ENCODE results near the gene ZBTB2. TPM values are rescaled to one million over a fixed set of nuclear protein-coding genes. Genes with fewer than 3 reads are reported as not detected.

The ZBTB2 gene
- polyA plus RNA-seq, 2 donors = 4.6 to 5.3 TPM

DNA sequence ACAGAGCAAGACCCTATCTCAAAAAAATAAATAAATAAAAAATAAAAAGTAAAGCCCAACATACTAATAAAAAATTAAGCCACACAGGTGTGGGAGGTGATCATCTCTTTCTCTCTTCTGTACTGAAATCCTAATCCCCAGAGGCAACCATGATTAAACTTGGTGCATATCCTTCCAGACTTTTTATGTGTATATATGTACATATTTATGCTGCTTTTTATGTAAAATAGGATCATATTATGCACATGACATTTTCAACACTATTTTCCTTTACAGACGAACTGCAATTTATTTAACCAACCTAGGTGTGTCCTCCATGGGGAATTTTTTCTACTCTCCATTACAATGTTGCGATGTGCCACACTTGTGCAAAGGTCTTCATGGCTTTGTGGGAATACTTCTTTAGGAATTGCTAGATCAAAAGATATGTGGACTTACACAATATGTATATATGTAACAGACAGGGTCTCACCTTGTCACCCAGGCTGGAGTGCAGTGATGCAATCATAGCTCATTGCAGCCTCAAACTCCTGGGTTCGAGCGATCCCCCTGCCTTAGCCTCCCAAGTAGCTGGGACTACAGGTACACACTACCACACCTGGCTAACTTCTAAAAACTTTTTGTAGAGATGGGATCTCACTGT is 36.9 kb upstream of the ZBTB2 start:
- WGBS, 2 donors = 93 to 94% methylated on average over 4 of the region's 4 CpGs
- Histone ChIP-seq H3K27ac (ENCODE audit: low read depth in 2 of 2, low read length in 1 of 2) (no peak overlapping the region), H3K4me3 (ENCODE audit: low read depth in 1 of 2, low read length in 2 of 2) (no peak overlapping the region), H3K36me3 (ENCODE audit: control insufficient read depth in 2 of 2, insufficient read depth in 2 of 2, low read length in 1 of 2) (peaks cover 7 to 10% of the 10 kb centered on the region in 2 donors), H3K4me1 (ENCODE audit: control insufficient read depth in 2 of 2, insufficient read depth in 2 of 2, low read length in 1 of 2) (peaks cover 0 to 2% of the 10 kb centered on the region in 2 donors), H3K27me3 (ENCODE audit: control insufficient read depth in 1 of 2, insufficient read depth in 2 of 2, low read length in 2 of 2) (no peaks in the 10 kb centered on the region), H3K9me3 (ENCODE audit: control insufficient read depth in 2 of 2, insufficient read depth in 1 of 2, low read depth in 1 of 2, low read length in 1 of 2) (no peaks in the 10 kb centered on the region)

DNA sequence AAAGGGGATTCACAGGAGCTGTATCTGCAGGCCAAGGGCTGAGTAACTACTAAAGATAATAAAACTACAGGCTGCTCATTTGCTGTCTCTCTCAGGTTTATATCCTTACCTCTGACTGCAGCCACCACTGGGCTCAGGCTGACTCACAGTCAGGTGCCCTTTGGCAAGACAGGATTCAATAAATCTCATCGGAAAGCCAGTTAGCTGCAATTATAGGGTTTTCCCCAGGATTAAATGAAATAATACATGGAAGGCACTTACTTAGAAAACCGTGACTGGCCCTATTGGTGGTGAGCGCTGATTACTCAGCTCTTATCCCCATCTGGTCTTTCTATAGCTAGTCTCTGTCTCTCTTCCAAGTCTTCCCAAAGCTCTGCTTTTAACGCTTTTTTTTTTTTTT is 34.2 kb upstream of the ZBTB2 start:
- Histone ChIP-seq H3K27me3 (ENCODE audit: control insufficient read depth in 1 of 2, insufficient read depth in 2 of 2, low read length in 2 of 2) (no peaks in the 10 kb centered on the region), H3K4me3 (ENCODE audit: low read depth in 1 of 2, low read length in 2 of 2) (no peak overlapping the region), H3K4me1 (ENCODE audit: control insufficient read depth in 2 of 2, insufficient read depth in 2 of 2, low read length in 1 of 2) (peaks cover 0 to 2% of the 10 kb centered on the region in 2 donors), H3K9me3 (ENCODE audit: control insufficient read depth in 2 of 2, insufficient read depth in 1 of 2, low read depth in 1 of 2, low read length in 1 of 2) (no peaks in the 10 kb centered on the region), H3K27ac (ENCODE audit: low read depth in 2 of 2, low read length in 1 of 2) (no peak overlapping the region), H3K36me3 (ENCODE audit: control insufficient read depth in 2 of 2, insufficient read depth in 2 of 2, low read length in 1 of 2) (peaks cover 0 to 4% of the 10 kb centered on the region in 2 donors)
- 61 to 76% methylated on average over 4 of the region's 4 CpGs for WGBS, 2 donors

DNA sequence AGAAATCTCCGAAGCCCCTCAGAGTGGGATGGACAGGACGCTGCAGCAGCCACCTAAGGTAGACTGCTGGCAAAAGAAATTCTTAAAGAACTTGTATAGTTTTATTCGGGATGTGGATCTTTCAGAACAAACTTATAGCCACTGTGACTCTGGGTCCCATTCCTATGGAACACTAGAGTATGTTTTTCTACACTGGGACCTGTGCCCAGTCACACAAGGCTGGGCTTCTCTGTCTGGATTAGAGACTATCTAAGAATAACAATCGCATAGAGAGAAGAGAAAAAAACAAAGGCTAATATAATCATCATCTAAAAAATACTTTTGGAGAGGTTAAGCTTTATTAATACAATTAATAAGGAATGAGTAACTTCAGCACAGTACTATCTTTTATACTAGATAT is 31.6 kb upstream of the ZBTB2 start:
- Histone ChIP-seq H3K4me1 (ENCODE audit: control insufficient read depth in 2 of 2, insufficient read depth in 2 of 2, low read length in 1 of 2) (peaks cover 0 to 2% of the 10 kb centered on the region in 2 donors), H3K4me3 (ENCODE audit: low read depth in 1 of 2, low read length in 2 of 2) (no peak overlapping the region), H3K9me3 (ENCODE audit: control insufficient read depth in 2 of 2, insufficient read depth in 1 of 2, low read depth in 1 of 2, low read length in 1 of 2) (no peaks in the 10 kb centered on the region), H3K36me3 (ENCODE audit: control insufficient read depth in 2 of 2, insufficient read depth in 2 of 2, low read length in 1 of 2) (no peaks in the 10 kb centered on the region), H3K27me3 (ENCODE audit: control insufficient read depth in 1 of 2, insufficient read depth in 2 of 2, low read length in 2 of 2) (no peaks in the 10 kb centered on the region), H3K27ac (ENCODE audit: low read depth in 2 of 2, low read length in 1 of 2) (no peak overlapping the region)
- 84 to 87% methylated on average over 4 of the region's 4 CpGs for WGBS, 2 donors

DNA sequence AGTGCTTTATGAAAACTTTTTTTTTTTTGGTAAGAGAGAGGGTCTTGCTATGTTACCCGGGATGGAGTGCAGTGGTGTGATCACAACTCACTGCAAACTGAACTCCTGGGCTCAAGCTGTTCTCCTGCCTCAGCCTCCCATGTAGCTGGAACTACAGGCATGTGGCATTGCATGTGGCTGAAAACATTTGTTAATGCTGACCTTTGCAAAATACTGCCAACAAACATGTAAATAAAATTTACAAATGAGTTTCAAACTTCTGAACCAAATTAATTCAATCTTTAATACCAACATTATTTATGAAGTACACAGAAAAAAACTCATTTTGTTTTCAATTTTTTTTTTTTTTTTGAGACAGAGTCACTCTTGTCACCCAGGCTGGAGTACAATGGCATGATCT is 26.1 kb upstream of the ZBTB2 start:
- H3K9me3 ChIP-seq (ENCODE audit: control insufficient read depth in 2 of 2, insufficient read depth in 1 of 2, low read depth in 1 of 2, low read length in 1 of 2) = no peaks in the 10 kb centered on the region
- no peak overlapping the region for H3K4me3 ChIP-seq (ENCODE audit: low read depth in 1 of 2, low read length in 2 of 2)
- no peaks in the 10 kb centered on the region for H3K27me3 ChIP-seq (ENCODE audit: control insufficient read depth in 1 of 2, insufficient read depth in 2 of 2, low read length in 2 of 2)
- H3K4me1 ChIP-seq (ENCODE audit: control insufficient read depth in 2 of 2, insufficient read depth in 2 of 2, low read length in 1 of 2) = no peaks in the 10 kb centered on the region
- peaks cover 2 to 4% of the 10 kb centered on the region in 2 donors for H3K36me3 ChIP-seq (ENCODE audit: control insufficient read depth in 2 of 2, insufficient read depth in 2 of 2, low read length in 1 of 2)
- WGBS, 2 donors = 86 to 93% methylated on average over 1 of the region's 1 CpG
- no peak overlapping the region for H3K27ac ChIP-seq (ENCODE audit: low read depth in 2 of 2, low read length in 1 of 2)

DNA sequence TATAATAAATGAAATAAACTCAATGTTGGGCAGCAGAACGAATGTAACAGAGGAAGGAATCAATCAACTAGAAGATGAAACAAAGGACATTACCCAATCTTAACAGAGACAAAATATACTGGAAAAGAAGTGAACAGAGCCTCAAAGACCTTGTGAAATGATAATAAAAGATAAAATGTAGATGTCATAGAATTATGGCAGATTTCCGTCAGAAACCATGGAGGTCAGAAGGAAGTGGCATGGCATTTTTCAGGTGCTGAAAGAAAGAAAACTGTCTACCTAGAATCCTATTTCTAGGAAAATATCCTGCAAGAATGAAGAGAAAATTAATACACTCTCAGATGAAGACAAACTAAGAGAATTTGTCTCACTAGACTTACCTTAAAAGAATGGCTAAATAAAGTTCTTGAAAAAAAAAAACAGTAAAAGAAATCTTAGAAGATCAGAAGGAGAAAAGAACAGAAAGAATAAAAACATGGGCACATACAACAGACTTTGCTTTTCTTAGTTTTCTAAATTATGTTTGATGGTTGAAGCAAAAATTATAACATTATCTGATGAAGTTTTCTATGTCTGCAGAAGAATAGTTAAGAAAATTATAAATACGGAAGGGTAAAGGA is 23.4 kb upstream of the ZBTB2 start:
- Histone ChIP-seq H3K36me3 (ENCODE audit: control insufficient read depth in 2 of 2, insufficient read depth in 2 of 2, low read length in 1 of 2) (peaks cover 4 to 8% of the 10 kb centered on the region in 2 donors), H3K4me1 (ENCODE audit: control insufficient read depth in 2 of 2, insufficient read depth in 2 of 2, low read length in 1 of 2) (no peaks in the 10 kb centered on the region), H3K4me3 (ENCODE audit: low read depth in 1 of 2, low read length in 2 of 2) (no peak overlapping the region), H3K27ac (ENCODE audit: low read depth in 2 of 2, low read length in 1 of 2) (no peak overlapping the region), H3K27me3 (ENCODE audit: control insufficient read depth in 1 of 2, insufficient read depth in 2 of 2, low read length in 2 of 2) (no peaks in the 10 kb centered on the region), H3K9me3 (ENCODE audit: control insufficient read depth in 2 of 2, insufficient read depth in 1 of 2, low read depth in 1 of 2, low read length in 1 of 2) (no peaks in the 10 kb centered on the region)
- WGBS, 2 donors = 96% methylated on average over 3 of the region's 3 CpGs

DNA sequence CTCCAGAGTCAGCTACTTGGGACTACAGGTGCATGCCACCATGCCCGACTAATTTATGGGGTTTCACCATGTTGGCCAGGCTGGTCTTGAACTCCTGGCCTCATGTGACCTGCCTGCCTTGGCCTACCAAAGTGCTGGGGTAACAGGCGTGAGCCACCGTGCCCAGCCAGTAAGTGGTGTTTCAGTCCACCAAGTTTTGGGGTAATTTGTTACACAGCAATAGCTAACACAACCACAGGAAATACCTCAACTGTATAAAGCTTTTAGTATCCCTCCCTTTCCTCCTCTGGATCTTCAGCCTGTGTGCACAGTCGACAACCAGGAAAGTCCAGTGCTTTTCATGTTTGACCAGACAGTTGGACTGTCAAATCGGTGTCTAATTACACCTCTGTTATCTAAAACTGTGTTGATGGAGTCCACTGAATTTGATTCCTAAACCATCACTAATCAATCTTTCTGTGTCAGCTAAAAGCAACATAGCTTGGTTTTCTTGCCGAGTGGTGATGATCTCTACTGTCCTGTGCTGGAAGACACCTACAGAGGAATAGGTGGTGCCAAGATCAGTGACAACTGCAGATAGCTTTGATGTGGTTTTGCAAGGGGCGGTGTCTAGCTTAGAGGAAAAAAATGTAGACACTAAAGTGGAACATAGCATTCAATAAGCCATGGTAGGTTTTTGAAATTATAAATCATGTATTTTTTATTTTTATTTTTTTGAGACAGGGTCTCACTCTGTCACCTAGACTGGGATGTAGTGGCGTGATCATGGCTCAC is 22.2 kb upstream of the ZBTB2 start:
- Histone ChIP-seq H3K9me3 (ENCODE audit: control insufficient read depth in 2 of 2, insufficient read depth in 1 of 2, low read depth in 1 of 2, low read length in 1 of 2) (no peaks in the 10 kb centered on the region), H3K36me3 (ENCODE audit: control insufficient read depth in 2 of 2, insufficient read depth in 2 of 2, low read length in 1 of 2) (peaks cover 8 to 9% of the 10 kb centered on the region in 2 donors), H3K27me3 (ENCODE audit: control insufficient read depth in 1 of 2, insufficient read depth in 2 of 2, low read length in 2 of 2) (no peaks in the 10 kb centered on the region), H3K4me1 (ENCODE audit: control insufficient read depth in 2 of 2, insufficient read depth in 2 of 2, low read length in 1 of 2) (no peaks in the 10 kb centered on the region), H3K27ac (ENCODE audit: low read depth in 2 of 2, low read length in 1 of 2) (no peak overlapping the region), H3K4me3 (ENCODE audit: low read depth in 1 of 2, low read length in 2 of 2) (no peak overlapping the region)
- 93 to 94% methylated on average over 8 of the region's 8 CpGs for WGBS, 2 donors

DNA sequence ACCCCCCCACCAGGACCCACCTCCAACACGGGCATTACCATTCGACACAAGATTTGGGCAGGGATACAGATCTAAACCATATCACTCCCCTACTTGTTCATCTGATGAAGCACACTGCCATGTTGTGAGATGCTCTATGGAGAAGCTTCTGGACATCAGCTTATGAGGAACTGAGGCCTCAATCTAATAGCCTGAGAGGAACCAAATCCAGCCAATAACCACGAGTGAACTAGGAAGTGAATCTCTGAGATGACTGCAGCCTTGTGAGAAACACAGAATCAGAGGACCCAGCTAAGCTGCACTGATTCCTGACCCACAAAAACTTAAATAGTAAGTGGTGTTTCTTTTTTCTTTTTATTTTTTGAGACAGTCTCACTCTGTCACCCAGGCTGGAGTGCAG is 21.6 kb upstream of the ZBTB2 start:
- Histone ChIP-seq H3K36me3 (ENCODE audit: control insufficient read depth in 2 of 2, insufficient read depth in 2 of 2, low read length in 1 of 2) (peaks cover 9% of the 10 kb centered on the region in 2 donors), H3K4me1 (ENCODE audit: control insufficient read depth in 2 of 2, insufficient read depth in 2 of 2, low read length in 1 of 2) (no peaks in the 10 kb centered on the region), H3K4me3 (ENCODE audit: low read depth in 1 of 2, low read length in 2 of 2) (no peak overlapping the region), H3K27me3 (ENCODE audit: control insufficient read depth in 1 of 2, insufficient read depth in 2 of 2, low read length in 2 of 2) (no peaks in the 10 kb centered on the region), H3K27ac (ENCODE audit: low read depth in 2 of 2, low read length in 1 of 2) (no peak overlapping the region), H3K9me3 (ENCODE audit: control insufficient read depth in 2 of 2, insufficient read depth in 1 of 2, low read depth in 1 of 2, low read length in 1 of 2) (no peaks in the 10 kb centered on the region)
- 90 to 93% methylated on average over 3 of the region's 3 CpGs for WGBS, 2 donors

DNA sequence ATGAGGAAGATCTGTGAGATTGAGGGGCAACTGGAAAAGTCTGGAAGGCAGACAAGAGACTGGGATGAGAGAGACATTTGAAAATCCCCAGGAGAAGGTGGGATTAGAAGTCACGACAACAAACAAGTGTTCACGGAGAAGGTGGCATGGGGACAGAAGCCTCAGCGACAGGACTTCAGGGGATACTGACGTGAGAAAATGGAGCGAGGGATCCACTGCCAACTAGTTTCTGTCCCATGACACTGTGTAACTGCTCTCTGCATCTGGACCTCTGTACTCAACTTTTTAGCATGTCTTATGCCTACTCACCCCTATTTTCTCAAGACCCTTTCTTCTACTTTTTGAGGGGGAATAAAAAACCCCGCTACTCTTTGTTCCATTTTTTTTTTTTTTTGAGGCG is 18.3 kb upstream of the ZBTB2 start:
- no peak overlapping the region for H3K27ac ChIP-seq (ENCODE audit: low read depth in 2 of 2, low read length in 1 of 2)
- WGBS, 2 donors = 96% methylated on average over 7 of the region's 7 CpGs
- H3K9me3 ChIP-seq (ENCODE audit: control insufficient read depth in 2 of 2, insufficient read depth in 1 of 2, low read depth in 1 of 2, low read length in 1 of 2) = no peaks in the 10 kb centered on the region
- H3K4me3 ChIP-seq (ENCODE audit: low read depth in 1 of 2, low read length in 2 of 2) = no peak overlapping the region
- H3K4me1 ChIP-seq (ENCODE audit: control insufficient read depth in 2 of 2, insufficient read depth in 2 of 2, low read length in 1 of 2) = no peaks in the 10 kb centered on the region
- H3K36me3 ChIP-seq (ENCODE audit: control insufficient read depth in 2 of 2, insufficient read depth in 2 of 2, low read length in 1 of 2) = peaks cover 9% of the 10 kb centered on the region in 2 donors
- no peaks in the 10 kb centered on the region for H3K27me3 ChIP-seq (ENCODE audit: control insufficient read depth in 1 of 2, insufficient read depth in 2 of 2, low read length in 2 of 2)

DNA sequence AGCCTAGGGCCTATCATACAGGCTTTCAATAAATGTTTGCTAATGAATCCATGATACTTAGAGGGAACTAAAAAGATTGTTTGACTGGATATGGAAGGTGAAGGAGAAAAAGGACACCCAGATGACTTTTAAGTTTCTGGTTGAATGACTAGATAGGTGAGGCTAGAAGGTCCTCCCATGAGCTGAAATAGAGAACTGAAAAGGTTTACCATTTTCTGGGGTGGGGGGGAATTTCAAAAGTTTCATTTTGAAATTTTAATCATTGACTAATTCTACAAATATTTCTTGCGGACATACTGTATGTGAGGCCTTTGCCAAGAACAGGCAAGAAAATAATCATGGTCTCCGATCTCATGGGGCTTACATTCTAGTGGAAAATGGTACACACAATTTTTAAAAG is 17.9 kb upstream of the ZBTB2 start:
- H3K4me3 ChIP-seq (ENCODE audit: low read depth in 1 of 2, low read length in 2 of 2) = no peak overlapping the region
- no peaks in the 10 kb centered on the region for H3K27me3 ChIP-seq (ENCODE audit: control insufficient read depth in 1 of 2, insufficient read depth in 2 of 2, low read length in 2 of 2)
- WGBS, 2 donors = 83 to 95% methylated on average over 2 of the region's 2 CpGs
- H3K27ac ChIP-seq (ENCODE audit: low read depth in 2 of 2, low read length in 1 of 2) = no peak overlapping the region
- peaks cover 9% of the 10 kb centered on the region in 2 donors for H3K36me3 ChIP-seq (ENCODE audit: control insufficient read depth in 2 of 2, insufficient read depth in 2 of 2, low read length in 1 of 2)
- no peaks in the 10 kb centered on the region for H3K4me1 ChIP-seq (ENCODE audit: control insufficient read depth in 2 of 2, insufficient read depth in 2 of 2, low read length in 1 of 2)
- H3K9me3 ChIP-seq (ENCODE audit: control insufficient read depth in 2 of 2, insufficient read depth in 1 of 2, low read depth in 1 of 2, low read length in 1 of 2) = no peaks in the 10 kb centered on the region
